ENCODE measurements around the gene MYL4. TPM values are rescaled to one million over a fixed set of nuclear protein-coding genes. Genes with fewer than 3 reads are reported as not detected.

MYL4 gene
- total RNA-seq, 1 donor from 2014 or later, result 7.6 TPM

GRCh38 chr17:47209499-47209898, 351 bp downstream of the MYL4 start:
- Mint-ChIP-seq H3K36me3 (ENCODE audit: unreplicated experiment) (no peaks in the 10 kb centered on the region), H3K27me3 (ENCODE audit: unreplicated experiment) (peaks cover 4% of the 10 kb centered on the region), H3K4me1 (ENCODE audit: low read depth, unreplicated experiment) (peaks cover 28% of the 10 kb centered on the region), H3K27ac (ENCODE audit: unreplicated experiment) (no peak overlapping the region), H3K4me3 (ENCODE audit: unreplicated experiment) (no peak overlapping the region), H3K9me3 (ENCODE audit: unreplicated experiment) (peaks cover 3% of the 10 kb centered on the region)
- DNase-seq, result no peak
- no peak for TF ChIP-seq CTCF (IDR thresholded peaks at IDR 0.05; ENCODE audit: partially characterized antibody, unreplicated experiment)

GRCh38 chr17:47210105-47210504, 957 bp downstream of the MYL4 start:
- TF ChIP-seq CTCF (IDR thresholded peaks at IDR 0.05; ENCODE audit: partially characterized antibody, unreplicated experiment), result no peak
- Mint-ChIP-seq H3K27me3 (ENCODE audit: unreplicated experiment) (peaks cover 4% of the 10 kb centered on the region), H3K4me3 (ENCODE audit: unreplicated experiment) (no peak overlapping the region), H3K4me1 (ENCODE audit: low read depth, unreplicated experiment) (peaks cover 26% of the 10 kb centered on the region), H3K27ac (ENCODE audit: unreplicated experiment) (no peak overlapping the region), H3K9me3 (ENCODE audit: unreplicated experiment) (peaks cover 3% of the 10 kb centered on the region), H3K36me3 (ENCODE audit: unreplicated experiment) (no peaks in the 10 kb centered on the region)
- no peak for DNase-seq

- no peak for TF ChIP-seq CTCF (IDR thresholded peaks at IDR 0.05; ENCODE audit: partially characterized antibody, unreplicated experiment)
- H3K27ac Mint-ChIP-seq (ENCODE audit: unreplicated experiment), result peak overlapping the region; percentile 6
- DNase-seq, result no peak
- H3K4me1 Mint-ChIP-seq (ENCODE audit: low read depth, unreplicated experiment), result peaks cover 23% of the 10 kb centered on the region
- H3K36me3 Mint-ChIP-seq (ENCODE audit: unreplicated experiment), result no peaks in the 10 kb centered on the region
- H3K9me3 Mint-ChIP-seq (ENCODE audit: unreplicated experiment), result peaks cover 1% of the 10 kb centered on the region
- no peak overlapping the region for H3K4me3 Mint-ChIP-seq (ENCODE audit: unreplicated experiment)
- peaks cover 4% of the 10 kb centered on the region for H3K27me3 Mint-ChIP-seq (ENCODE audit: unreplicated experiment)
Measured at GRCh38 chr17:47210779-47211178, 1.6 kb downstream of the MYL4 start.

- H3K36me3 Mint-ChIP-seq (ENCODE audit: unreplicated experiment), result no peaks in the 10 kb centered on the region
- no peak for TF ChIP-seq CTCF (IDR thresholded peaks at IDR 0.05; ENCODE audit: partially characterized antibody, unreplicated experiment)
- peaks cover 1% of the 10 kb centered on the region for H3K9me3 Mint-ChIP-seq (ENCODE audit: unreplicated experiment)
- no peak overlapping the region for H3K4me3 Mint-ChIP-seq (ENCODE audit: unreplicated experiment)
- H3K27ac Mint-ChIP-seq (ENCODE audit: unreplicated experiment), result no peak overlapping the region
- peaks cover 22% of the 10 kb centered on the region for H3K4me1 Mint-ChIP-seq (ENCODE audit: low read depth, unreplicated experiment)
- peaks cover 4% of the 10 kb centered on the region for H3K27me3 Mint-ChIP-seq (ENCODE audit: unreplicated experiment)
- DNase-seq, result no peak
Measured at GRCh38 chr17:47212458-47212857, 3.3 kb downstream of the MYL4 start.

- TF ChIP-seq CTCF (IDR thresholded peaks at IDR 0.05; ENCODE audit: partially characterized antibody, unreplicated experiment), result no peak
- DNase-seq, result no peak
- Mint-ChIP-seq H3K9me3 (ENCODE audit: unreplicated experiment) (peaks cover 1% of the 10 kb centered on the region), H3K4me3 (ENCODE audit: unreplicated experiment) (no peak overlapping the region), H3K4me1 (ENCODE audit: low read depth, unreplicated experiment) (peaks cover 22% of the 10 kb centered on the region), H3K27me3 (ENCODE audit: unreplicated experiment) (peaks cover 3% of the 10 kb centered on the region), H3K36me3 (ENCODE audit: unreplicated experiment) (no peaks in the 10 kb centered on the region), H3K27ac (ENCODE audit: unreplicated experiment) (no peak overlapping the region)
Measured at GRCh38 chr17:47213540-47213939, 4.4 kb downstream of the MYL4 start.

Data from glutamatergic neuron (in vitro differentiated cells).